Lower leg skin (tissue), 4 donors: Measurements from ENCODE around the gene C22orf39. TPM values are rescaled to one million over a fixed set of nuclear protein-coding genes. Genes with fewer than 3 reads are reported as not detected.

Experiments
- DNase-seq, 2 donors: peaks; one replicate each; pipeline ENCODE4 v3.0.0-alpha.2; 2019; ENCODE audit warnings: low spot score in 2 of 2
- H3K4me3 ChIP-seq: fragments of 200-600 bp; sonication (generic); 2 replicates; pipeline ENCODE4 v1.5.1; 2017; ENCODE audit warnings: mild to moderate bottlenecking, low read depth; ENCODE audit not compliant: poor library complexity, severe bottlenecking
- CTCF ChIP-seq, 3 donors: fragments of 450-650 bp; IDR thresholded peaks; one replicate each; pipeline ENCODE4 v1.5.1; 2016; ENCODE audit warnings: antibody characterized with exemption in 3 of 3, mild to moderate bottlenecking in 3 of 3, moderate library complexity in 2 of 3
- POLR2A ChIP-seq, 2 donors: fragments of 450-650 bp; IDR thresholded peaks; one replicate each; pipeline ENCODE4 v1.6.1; 2016 to 2017; ENCODE audit warnings: antibody characterized with exemption in 2 of 2, mild to moderate bottlenecking in 1 of 2, moderate library complexity in 1 of 2
- WGBS, 2 donors: methylation state at CpG; one replicate each; pipeline ENCODE4 v1.1.5; 2018; 5-methylcytosine and 5-hydroxymethylcytosine counted together
- intact Hi-C: fragments of 100-400 bp; cut with DNase I; formaldehyde crosslinking; loops from one replicate; pipeline ENCODE4 v1.15.0; 2023; ENCODE audit warnings: low total_unique reads
- total RNA-seq, 4 donors: library from RNA; depleted of rRNA; stranded (reverse); fragments of >200 nt; gene quantifications; one replicate each; pipeline ENCODE4 v1.1.0, GENCODE V29; 2016

C22orf39 gene
- total RNA-seq, 4 donors from 2014 or later = 31.0 to 50.4 (median 42.1) TPM

GRCh38 chr22:19494001-19494560 lies 46.6 kb upstream of the C22orf39 start:
- no peak for TF ChIP-seq CTCF (IDR thresholded peaks at IDR 0.05)
- no peak for TF ChIP-seq POLR2A (IDR thresholded peaks at IDR 0.05)
- DNase-seq = no peak
- WGBS, 2 donors = 97% methylated on average over 8 of the region's 8 CpGs

GRCh38 chr22:19492504-19493174 lies 45.1 kb upstream of the C22orf39 start:
- WGBS, 2 donors = 85 to 87% methylated on average over 6 of the region's 6 CpGs
- intact Hi-C loops = no loop called here
- TF ChIP-seq POLR2A (IDR thresholded peaks at IDR 0.05) = no peak
- TF ChIP-seq CTCF (IDR thresholded peaks at IDR 0.05) = no peak
- no peak for DNase-seq
- H3K4me3 ChIP-seq = no peak overlapping the region

More at GRCh38 chr22:19494001-19494560, 46.6 kb upstream of the C22orf39 start:
- H3K4me3 ChIP-seq = no peak overlapping the region
- intact Hi-C loops = no loop called here

GRCh38 chr22:19490628-19491230 lies 43.2 kb upstream of the C22orf39 start:
- DNase-seq = no peak
- no peak for TF ChIP-seq CTCF (IDR thresholded peaks at IDR 0.05)
- TF ChIP-seq POLR2A (IDR thresholded peaks at IDR 0.05) = no peak
- H3K4me3 ChIP-seq = no peak overlapping the region
- intact Hi-C loops = no loop called here
- WGBS, 2 donors = 94 to 97% methylated on average over 5 of the region's 5 CpGs

- DNase-seq = no peak
- TF ChIP-seq CTCF (IDR thresholded peaks at IDR 0.05) (no peak), POLR2A (IDR thresholded peaks at IDR 0.05) (no peak)
- no peak overlapping the region for H3K4me3 ChIP-seq
- intact Hi-C loops = no loop called here
- 84 to 86% methylated on average over 7 of the region's 7 CpGs for WGBS, 2 donors
Observed at GRCh38 chr22:19488884-19489843, 41.7 kb upstream of the C22orf39 start.

- H3K4me3 ChIP-seq = no peak overlapping the region
- WGBS, 2 donors = 85 to 93% methylated on average over 2 of the region's 2 CpGs
- TF ChIP-seq CTCF (IDR thresholded peaks at IDR 0.05) = no peak
- no peak for TF ChIP-seq POLR2A (IDR thresholded peaks at IDR 0.05)
- intact Hi-C loops = no loop called here
- DNase-seq = no peak
Observed at GRCh38 chr22:19488285-19488684, 40.8 kb upstream of the C22orf39 start.
